NCI-H2171 (cell line): Measurements from ENCODE around the gene CCL5.

Source experiments
- DNase-seq: peaks from one replicate; lab custom pipeline; 2025; lab: John Stamatoyannopoulos, UW

CCL5 gene

DNA sequence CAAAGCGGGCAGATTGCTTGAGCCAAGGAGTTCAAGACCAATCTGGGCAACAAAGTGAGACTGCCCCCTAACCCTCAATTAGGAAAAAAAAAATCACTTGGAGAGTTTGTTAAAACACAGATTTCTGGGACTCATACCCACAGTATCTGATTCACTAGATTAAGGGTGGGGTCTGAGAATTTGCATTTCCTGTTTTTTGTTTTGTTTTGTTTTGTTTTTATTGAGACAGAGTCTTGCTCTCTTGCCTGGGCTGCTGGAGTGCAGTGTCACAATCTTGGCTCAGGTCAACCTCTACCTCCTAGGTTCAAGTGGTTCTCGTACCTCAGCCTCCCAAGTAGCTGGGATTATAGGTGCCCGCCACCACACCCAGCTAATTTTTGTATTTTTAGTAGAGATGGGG is 12.6 kb downstream of the CCL5 start:
- no peak for DNase-seq

DNA sequence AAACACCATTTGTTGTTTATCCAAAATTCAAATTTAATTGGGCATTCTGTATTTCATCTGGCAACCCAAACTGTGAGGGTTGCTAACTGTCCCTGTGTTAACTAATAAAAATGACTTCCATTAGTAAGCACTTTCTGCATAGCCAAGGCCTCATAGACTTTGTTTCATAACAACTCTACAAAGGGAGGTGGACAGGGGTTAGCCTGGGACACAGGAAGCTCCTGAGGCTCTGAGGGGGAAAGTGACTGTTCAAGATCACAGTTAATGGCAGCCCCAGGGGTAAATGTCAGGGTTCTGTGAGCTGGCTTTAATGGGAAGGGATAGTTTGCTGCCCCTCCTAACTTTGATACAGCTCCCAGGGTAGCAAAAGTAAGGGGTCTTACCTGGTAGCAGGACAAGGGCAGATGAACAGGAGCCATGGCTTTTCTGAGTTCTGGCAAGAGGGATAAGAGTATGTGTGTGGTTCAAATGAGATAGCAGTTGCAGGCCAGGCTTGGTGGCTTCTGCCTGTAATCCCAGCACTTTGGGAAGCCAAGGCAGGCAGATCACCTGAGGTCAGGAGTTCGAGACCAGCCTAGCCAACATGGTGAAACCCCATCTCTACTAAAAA is 13.7 kb downstream of the CCL5 start:
- DNase-seq, result no peak

DNA sequence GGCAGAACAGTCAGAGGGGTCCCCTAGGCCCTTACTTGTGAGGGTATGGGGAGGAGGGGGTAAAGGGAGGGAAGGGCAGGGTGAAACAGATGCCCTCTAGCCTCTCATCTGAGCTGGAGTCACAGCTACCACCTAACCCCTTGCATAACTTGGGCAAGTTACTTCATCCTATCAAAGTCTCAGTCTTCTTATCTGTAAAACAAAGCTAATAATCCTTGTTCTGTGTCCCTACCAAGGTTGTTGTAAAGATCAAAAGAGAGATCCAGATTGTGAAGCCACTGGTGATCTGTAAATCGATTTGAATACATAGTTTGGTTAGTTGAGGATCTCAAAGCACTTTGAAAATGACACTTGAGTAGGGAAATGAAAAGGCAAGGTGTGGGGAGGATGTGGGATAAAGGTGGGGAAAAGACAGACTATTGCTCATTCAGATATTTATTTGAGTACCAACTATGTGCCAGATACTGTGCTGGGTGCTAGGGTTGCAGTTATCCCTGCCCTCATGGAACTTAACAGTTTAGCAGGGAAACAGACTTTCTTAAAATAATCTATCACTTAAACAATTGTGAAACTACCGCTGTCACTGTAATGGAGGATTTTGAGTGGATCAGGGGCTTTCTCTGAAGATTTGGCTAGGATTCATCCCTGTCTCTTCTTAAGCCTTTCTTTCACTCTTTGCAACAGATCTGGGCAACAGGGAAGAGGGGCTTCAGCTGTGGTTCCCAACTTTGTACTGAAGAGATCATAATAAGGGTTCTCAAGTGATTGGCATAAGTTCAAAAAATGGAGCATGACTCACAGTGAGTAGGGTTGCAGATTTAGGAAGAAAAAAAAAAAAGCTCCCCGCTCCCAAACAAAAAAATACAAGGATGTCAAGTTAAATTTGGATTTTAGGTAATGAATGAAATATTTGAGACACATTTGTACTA is 14.5 kb downstream of the CCL5 start:
- no peak for DNase-seq

DNA sequence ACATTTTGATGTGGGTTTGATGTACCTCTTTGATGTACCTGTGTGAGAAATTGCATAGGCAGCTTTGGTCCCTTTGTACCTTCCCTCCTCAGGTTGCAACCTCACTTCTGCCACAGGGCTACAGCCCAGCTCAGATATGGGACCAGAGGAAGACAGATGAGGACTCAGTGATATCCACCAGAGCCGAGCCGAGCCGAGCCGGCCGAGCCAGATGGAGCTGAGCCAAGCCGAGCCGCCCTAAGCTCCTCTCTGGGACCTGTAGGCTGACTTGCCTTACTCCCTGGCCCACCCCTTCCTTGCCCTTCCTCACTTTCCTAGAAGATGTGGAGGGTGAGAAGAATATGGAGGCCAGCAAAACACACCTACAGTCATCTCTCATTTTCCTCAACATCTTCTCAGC is 15.3 kb downstream of the CCL5 start:
- DNase-seq, result no peak

DNA sequence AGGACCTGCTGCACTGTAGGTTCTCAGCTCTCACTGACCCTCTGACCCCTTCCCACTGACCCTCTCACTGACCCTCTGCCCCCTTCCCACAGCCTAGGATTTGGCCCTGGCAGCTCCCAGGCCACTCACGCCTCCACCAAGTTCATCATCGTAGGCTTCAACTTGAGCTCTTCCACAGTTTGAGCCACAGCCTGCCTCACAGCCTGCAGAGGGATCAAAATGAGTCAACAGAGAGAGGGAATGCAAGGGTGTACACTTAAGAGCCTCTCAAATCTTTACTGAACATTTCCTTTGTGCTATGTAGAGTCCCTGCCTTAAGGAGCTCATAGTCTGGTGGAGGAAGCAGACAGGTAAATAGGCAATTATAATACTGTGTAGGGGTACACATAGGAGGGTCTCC is 23.6 kb downstream of the CCL5 start:
- no peak for DNase-seq

DNA sequence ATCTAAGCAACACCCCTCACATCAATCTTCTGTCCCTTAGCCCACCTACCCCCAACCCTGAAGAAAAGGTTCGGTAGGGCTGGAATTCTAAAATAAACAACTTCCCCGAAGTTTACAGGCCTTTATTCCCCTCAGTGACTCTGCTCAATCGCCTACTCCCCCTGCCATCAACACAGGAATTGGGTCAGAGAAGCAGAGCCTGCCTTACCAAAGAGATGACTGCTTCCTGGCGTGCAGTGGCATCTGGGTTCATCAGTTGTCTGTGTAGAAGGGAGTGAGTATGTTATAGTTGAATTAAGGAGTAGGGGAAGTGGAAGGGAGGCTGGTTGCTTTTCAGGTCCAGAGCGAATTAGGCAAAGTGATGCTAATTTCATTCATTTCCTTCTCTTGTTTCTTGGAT is 24.2 kb downstream of the CCL5 start:
- DNase-seq, result no peak

DNA sequence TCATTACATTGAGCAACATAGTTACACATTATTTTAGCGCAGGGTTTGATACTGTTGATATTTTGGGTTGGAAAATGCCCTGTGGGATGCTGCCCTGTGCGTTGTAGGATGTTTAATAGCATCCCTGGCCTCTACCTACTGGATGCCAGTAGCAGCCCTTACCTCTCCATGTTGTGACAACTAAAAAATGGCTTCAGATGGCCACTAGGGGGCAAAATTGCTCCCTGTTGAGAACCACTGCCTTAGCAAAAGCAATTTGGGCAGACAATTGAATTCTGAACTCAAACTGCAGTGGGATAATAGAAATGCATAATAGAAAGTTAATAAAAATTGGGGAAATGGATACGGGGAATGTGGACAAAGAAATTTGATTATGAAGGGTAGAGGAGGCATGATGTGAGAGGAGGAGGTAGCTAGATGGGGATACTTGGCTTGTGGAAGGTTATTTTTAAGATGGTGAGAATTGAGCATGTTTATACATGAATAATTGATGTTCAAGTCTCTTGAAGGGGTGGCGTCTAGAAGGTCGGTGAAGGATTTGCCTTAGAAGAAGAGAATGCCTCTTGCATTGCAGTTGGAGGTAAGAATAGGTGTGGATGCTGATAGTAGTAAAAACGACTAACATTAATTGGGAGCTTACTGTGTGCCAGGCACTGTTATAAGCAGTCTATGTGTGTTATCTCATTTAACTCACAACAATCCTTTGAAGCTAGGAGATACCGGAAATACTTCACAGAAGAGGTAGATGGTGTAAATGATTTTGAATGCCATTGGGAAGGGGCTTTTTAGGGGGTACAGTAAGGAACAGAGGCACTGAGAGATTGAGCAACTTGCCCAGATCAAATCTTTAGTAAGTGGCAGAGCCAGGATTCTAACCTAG is 30.5 kb downstream of the CCL5 start:
- peak; percentile 17 for DNase-seq

DNA sequence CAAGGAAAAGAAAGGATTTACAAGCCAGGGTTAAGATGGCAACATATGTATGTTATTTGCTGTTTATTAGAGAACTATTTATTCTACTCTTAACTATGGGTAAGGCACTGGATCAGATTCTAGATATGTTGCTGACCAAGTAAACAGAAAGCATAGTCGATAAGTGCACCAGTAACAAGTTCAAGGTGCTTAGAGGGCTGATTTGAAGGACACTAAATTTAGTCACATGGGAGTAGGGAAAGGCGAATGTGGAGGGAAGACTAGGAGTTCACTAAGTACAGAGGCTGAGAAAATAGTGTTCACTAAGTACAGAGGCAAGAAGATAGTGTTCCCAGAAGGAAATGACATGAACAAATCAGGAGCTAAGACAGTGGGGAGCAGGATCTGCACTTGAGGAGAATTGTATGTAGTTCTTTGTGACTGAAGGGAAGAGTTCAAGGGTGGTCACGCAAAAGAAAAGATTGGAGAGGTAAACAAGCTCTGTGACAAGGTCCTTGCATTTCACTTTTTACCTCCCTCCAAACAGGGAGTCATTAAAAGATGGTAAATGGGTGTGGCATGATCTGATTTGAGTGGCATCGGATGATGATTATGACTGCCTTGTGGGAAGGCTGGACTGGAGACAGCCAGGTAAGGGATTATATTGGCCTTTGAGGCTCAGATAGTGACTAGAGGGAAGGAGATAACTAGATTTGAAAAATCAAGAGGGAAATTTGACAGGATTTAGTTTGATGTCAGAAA is 32.4 kb downstream of the CCL5 start:
- DNase-seq, result no peak

DNA sequence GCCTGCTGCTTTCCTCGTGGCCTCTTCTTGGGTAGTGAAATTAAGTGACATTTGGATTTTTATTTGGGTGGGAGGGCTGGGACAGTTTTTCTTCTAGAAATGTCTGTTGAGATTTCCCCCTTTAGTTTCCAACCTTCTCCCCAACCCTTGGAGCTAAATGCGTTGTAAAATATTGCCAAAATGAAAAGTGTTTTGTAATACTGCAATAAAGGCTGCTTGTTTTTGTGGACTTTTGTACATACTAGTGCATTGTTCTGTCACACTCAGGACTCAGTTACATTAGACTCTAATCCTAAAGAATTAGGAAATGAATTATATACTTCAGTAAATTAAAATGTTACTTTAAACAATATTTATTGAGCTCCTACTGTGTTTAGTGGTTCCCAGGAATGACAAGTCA is 33.2 kb downstream of the CCL5 start:
- no peak for DNase-seq

DNA sequence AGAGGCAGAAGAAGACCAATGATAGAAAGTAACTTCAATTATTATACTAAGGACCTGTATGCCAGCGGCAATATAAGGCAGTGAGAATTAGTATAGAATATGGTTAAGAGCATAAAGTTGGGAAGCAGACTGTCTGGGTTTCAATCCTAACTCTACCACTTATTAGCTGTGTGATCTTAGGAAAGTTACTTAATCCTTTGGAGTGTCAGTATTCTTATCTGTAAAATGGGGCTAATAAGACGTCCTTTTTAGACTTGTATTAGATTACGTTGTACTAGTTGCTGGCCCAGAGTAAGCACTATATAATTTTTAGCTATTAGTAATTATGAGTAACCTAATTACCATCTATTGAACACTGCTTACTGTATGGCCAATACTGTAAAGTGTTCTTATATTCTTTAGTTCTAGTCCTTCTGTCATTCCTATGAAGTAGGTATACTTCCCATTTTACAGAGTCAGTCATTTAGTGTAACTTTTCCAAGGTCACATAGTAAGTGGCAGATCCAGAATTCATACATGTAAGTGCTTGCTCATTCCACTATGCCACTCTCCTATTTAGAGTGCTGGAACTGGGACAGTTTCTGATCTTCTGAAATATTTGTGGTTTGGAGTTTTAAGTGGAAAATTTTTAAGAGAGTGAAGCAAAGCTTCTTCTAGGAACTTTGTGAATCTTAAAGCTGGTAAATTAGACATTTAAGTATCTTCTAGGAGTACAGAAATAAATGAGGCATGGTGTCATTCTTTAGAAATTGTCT is 33.9 kb downstream of the CCL5 start:
- no peak for DNase-seq

DNA sequence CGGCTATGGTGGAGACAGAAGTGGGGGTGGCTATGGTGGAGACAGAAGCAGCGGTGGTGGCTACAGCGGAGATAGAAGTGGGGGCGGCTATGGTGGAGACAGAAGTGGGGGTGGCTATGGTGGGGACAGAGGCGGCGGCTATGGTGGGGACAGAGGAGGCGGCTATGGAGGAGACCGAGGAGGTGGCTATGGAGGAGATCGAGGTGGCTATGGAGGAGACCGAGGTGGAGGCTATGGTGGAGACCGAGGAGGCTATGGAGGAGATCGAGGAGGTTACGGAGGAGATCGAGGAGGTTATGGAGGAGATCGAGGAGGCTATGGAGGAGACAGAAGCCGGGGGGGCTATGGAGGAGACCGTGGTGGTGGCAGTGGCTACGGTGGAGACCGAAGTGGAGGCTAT is 35.6 kb downstream of the CCL5 start:
- no peak for DNase-seq

DNA sequence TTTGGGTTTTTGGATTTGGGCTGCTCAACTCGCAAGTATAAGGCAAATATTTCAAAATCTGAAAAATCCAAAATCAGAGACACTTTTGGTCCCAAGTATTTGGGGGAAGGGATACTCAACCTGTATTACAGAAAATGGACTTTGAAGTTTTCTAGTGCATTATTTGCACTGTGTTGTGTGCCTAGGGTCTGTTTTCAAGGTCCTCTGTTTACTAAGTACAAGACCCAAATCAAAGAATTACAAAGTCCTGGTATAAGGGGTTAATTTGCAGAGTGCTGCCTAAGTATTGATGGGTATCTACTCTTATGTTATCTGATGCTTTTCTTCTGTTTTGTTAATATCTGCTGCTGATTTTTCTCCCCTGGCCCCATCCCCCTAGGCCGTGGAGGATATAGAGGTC is 36.5 kb downstream of the CCL5 start:
- no peak for DNase-seq

DNA sequence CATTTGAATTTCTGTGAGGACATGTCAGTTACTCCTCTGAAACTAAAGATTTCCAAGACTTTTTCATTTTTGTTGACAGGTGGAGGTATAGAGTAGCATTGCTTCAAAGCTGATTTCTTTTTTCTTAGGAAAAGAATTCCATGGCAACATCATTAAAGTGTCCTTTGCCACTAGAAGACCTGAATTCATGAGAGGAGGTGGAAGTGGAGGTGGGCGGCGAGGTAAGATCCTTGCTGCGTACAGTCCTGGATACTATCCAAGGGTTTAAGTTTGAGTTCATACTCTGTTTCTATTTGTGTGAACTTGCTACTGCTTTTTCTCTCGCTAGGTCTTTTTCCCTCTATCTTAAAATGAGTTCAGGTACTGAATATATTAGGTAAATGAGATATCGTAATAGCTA is 37.9 kb downstream of the CCL5 start:
- no peak for DNase-seq

DNA sequence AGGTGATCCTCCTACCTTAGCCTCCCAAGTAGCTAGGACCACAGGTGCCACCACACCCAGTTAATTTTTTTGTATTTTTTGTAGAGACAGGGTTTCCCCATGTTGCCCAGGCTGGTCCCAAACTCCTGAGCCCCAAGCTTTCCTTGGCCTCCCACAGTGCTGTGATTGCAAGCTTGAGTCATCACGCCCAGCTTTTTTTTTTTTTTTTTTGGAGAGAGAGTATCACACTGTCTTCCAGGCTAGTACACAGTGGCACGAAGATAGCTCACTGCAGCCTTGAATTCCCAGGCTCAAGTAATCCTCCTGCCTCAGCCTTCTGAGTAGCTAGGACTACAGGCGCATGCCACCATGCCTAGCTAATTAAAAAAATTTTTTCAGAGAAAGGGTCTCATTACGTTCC is 38.7 kb downstream of the CCL5 start:
- DNase-seq, result no peak

DNA sequence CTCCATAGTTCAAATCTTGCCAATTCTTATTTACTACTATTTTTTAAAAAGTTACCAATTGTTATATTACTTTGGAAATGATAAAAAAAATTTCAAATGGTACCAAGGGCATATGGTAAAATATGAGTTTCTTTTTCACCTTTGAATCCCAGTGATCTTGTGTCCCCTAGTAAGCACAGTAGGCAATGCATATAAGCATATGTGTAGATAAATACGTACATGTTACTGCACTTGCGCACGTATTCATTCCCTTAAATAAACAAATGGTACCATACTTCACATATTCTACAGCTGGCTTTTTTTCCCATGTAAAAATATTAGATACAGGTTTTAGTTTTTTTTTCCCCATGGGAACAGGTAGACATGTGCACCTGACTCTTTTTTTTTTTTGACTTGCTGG is 39.1 kb downstream of the CCL5 start:
- no peak for DNase-seq

DNA sequence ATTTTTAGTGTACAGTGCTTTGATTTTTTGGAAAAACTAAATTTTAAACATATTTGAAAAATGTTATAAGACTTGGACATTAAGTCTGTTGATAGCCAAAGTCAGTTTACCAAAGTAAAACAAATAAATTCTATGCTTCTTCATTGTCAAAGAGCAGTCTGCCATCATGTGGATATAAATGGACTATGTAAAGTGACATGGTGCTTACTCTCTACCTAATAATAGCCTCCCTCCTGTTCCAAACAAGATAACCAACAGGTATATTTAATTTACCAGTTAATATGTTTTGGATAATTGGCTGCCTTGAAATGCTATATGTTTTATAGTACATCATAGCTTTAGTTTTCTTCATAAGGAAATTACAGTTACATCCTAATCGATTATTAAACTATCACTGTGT is 55.0 kb downstream of the CCL5 start:
- DNase-seq, result no peak
